Upper lobe of left lung (tissue), 6 donors: ENCODE results near the gene NTSR1. TPM values are rescaled to one million over a fixed set of nuclear protein-coding genes. Genes with fewer than 3 reads are reported as not detected.

ENCODE experiments used
- ATAC-seq, 2 donors: fragments of 200-7000 bp; cut with Tn5 transposase; one replicate each; pipeline ENCODE4 v1.9.1; 2022; ENCODE audit warnings: mild to moderate bottlenecking in 2 of 2, moderate library complexity in 2 of 2; ENCODE audit not compliant: low FRiP score in 2 of 2
- DNase-seq, 2 donors: peaks; one replicate each; pipeline ENCODE4 v3.0.0-alpha.2; 2019 to 2020
- H3K27ac ChIP-seq, 4 donors: fragments of 200-600 bp; sonication (generic); one replicate each; pipeline ENCODE4 v1.5.1; 2016 to 2019
- H3K27me3 ChIP-seq, 4 donors: fragments of 200-600 bp; sonication (generic); one replicate each; pipeline ENCODE4 v1.5.1; 2017 to 2019
- H3K36me3 ChIP-seq, 4 donors: fragments of 200-600 bp; sonication (generic); one replicate each; pipeline ENCODE4 v1.5.1; 2016 to 2019
- H3K4me1 ChIP-seq, 4 donors: fragments of 200-600 bp; sonication (generic); one replicate each; pipeline ENCODE4 v1.5.1; 2018 to 2019
- H3K4me3 ChIP-seq, 4 donors: fragments of 200-600 bp; sonication (generic); one replicate each; pipeline ENCODE4 v1.5.1; 2017 to 2019; ENCODE audit warnings: mild to moderate bottlenecking in 2 of 4, moderate library complexity in 1 of 4
- H3K9me3 ChIP-seq, 4 donors: fragments of 200-600 bp; sonication (generic); one replicate each; pipeline ENCODE4 v1.5.1; 2018 to 2019
- CTCF ChIP-seq, 6 experiments: fragments of 450-650 bp in 4 of 6; fragments of 200-600 bp in 2 of 6; sonication (generic) in 2 of 6; IDR thresholded peaks; one replicate each; pipeline ENCODE4 v1.5.1; 2016 to 2019; ENCODE audit warnings: antibody characterized with exemption in 6 of 6
- EP300 ChIP-seq, 4 donors: sonication (generic); formaldehyde crosslinking; IDR thresholded peaks; one replicate each; pipeline ENCODE4 v1.5.1; 2017; ENCODE audit warnings: antibody characterized with exemption in 4 of 4, control low read depth in 2 of 4
- POLR2A ChIP-seq, 4 donors: fragments of 450-650 bp; IDR thresholded peaks; one replicate each; pipeline ENCODE4 v1.5.1; 2016 to 2017; ENCODE audit warnings: antibody characterized with exemption in 4 of 4, mild to moderate bottlenecking in 2 of 4
- POLR2AphosphoS5 ChIP-seq, 2 donors: sonication (generic); formaldehyde crosslinking; IDR thresholded peaks; one replicate each; pipeline ENCODE4 v1.5.1; 2017; ENCODE audit warnings: antibody characterized with exemption in 2 of 2
- WGBS, 2 donors: methylation state at CpG; one replicate each; pipeline ENCODE4 v1.1.5; 2017 to 2018; 5-methylcytosine and 5-hydroxymethylcytosine counted together
- total RNA-seq, 6 donors: library from RNA; depleted of rRNA in 4 of 6; stranded (reverse); fragments of >200 nt in 4 of 6; gene quantifications; one replicate each; pipeline versions ENCODE4 v1.1.0 to v1.2.1, GENCODE V29; 2016 to 2021
- donor health status: DM: no; HTN: no; CAD: no; lungs with moderate emphysema.
- donor health status: DM: no; HTN: yes; CAD: no; lungs with severe emphysema.

NTSR1 gene
- total RNA-seq, 6 donors from 2014 or later, result 0.20 to 1.4 (median 0.26) TPM; not detected in 1

GRCh38 chr20:62685781-62686555 lies 22.7 kb upstream of the NTSR1 start:
- ATAC-seq, result peak in 1 of 2 donors; percentile 64
- Histone ChIP-seq H3K4me3 (no peak overlapping the region), H3K27ac (peak overlapping the region; percentile 10 to 68 (median 57)), H3K27me3 (no peaks in the 10 kb centered on the region), H3K36me3 (no peaks in the 10 kb centered on the region), H3K4me1 (peaks cover 4 to 12% (median 5%) of the 10 kb centered on the region in 4 donors), H3K9me3 (no peaks in the 10 kb centered on the region)
- no peak for TF ChIP-seq EP300 (IDR thresholded peaks at IDR 0.05)
- TF ChIP-seq CTCF (IDR thresholded peaks at IDR 0.05), result no peak
- peak in 1 of 2 donors; percentile 27 for TF ChIP-seq POLR2AphosphoS5 (IDR thresholded peaks at IDR 0.05)
- TF ChIP-seq POLR2A (IDR thresholded peaks at IDR 0.05), result peak in 1 of 4 donors; percentile 11
- 14 to 45% methylated on average over 6 to 27 of the region's 27 CpGs for WGBS, 2 donors
- peak; percentile 18 to 86 for DNase-seq

GRCh38 chr20:62686869-62687830 lies 21.5 kb upstream of the NTSR1 start:
- ATAC-seq (peak in 1 of 2 donors; percentile 11), DNase-seq (peak in 1 of 2 donors; percentile 78)
- Histone ChIP-seq H3K4me3 (no peak overlapping the region), H3K4me1 (peaks cover 4 to 12% (median 5%) of the 10 kb centered on the region in 4 donors), H3K9me3 (no peaks in the 10 kb centered on the region), H3K36me3 (no peaks in the 10 kb centered on the region), H3K27me3 (no peaks in the 10 kb centered on the region), H3K27ac (peak overlapping the region in 1 of 4 donors; percentile 68)
- 88 to 93% methylated on average over 16 to 29 of the region's 37 CpGs for WGBS, 2 donors
- no peak for TF ChIP-seq EP300 (IDR thresholded peaks at IDR 0.05)
- no peak for TF ChIP-seq POLR2A (IDR thresholded peaks at IDR 0.05)
- no peak for TF ChIP-seq POLR2AphosphoS5 (IDR thresholded peaks at IDR 0.05)
- TF ChIP-seq CTCF (IDR thresholded peaks at IDR 0.05), result no peak

GRCh38 chr20:62688083-62688482 lies 20.6 kb upstream of the NTSR1 start:
- DNase-seq, result peak in 1 of 2 donors; percentile 60
- TF ChIP-seq CTCF (IDR thresholded peaks at IDR 0.05) (no peak), EP300 (IDR thresholded peaks at IDR 0.05) (no peak), POLR2A (IDR thresholded peaks at IDR 0.05) (no peak), POLR2AphosphoS5 (IDR thresholded peaks at IDR 0.05) (no peak)
- Histone ChIP-seq H3K4me1 (peaks cover 4 to 12% (median 5%) of the 10 kb centered on the region in 4 donors), H3K4me3 (no peak overlapping the region), H3K27ac (no peak overlapping the region), H3K27me3 (no peaks in the 10 kb centered on the region), H3K9me3 (no peaks in the 10 kb centered on the region), H3K36me3 (no peaks in the 10 kb centered on the region)
- 90 to 94% methylated on average over 3 to 11 of the region's 11 CpGs for WGBS, 2 donors
- no peak for ATAC-seq

- Histone ChIP-seq H3K36me3 (no peaks in the 10 kb centered on the region), H3K4me1 (peaks cover 4 to 12% (median 5%) of the 10 kb centered on the region in 4 donors), H3K4me3 (no peak overlapping the region), H3K9me3 (no peaks in the 10 kb centered on the region), H3K27me3 (no peaks in the 10 kb centered on the region), H3K27ac (no peak overlapping the region)
- WGBS, 2 donors, result 76 to 80% methylated on average over 27 to 29 of the region's 29 CpGs
- DNase-seq (no peak), ATAC-seq (no peak)
- no peak for TF ChIP-seq POLR2AphosphoS5 (IDR thresholded peaks at IDR 0.05)
These were observed 19.7 kb upstream of the NTSR1 start for GRCh38 chr20:62688855-62689460.
